ENCODE data around the gene VPS29. TPM values are rescaled to one million over a fixed set of nuclear protein-coding genes. Genes with fewer than 3 reads are reported as not detected.

VPS29 gene
- total RNA-seq, 2 donors from 2014 or later: 87.7 to 89.4 TPM

DNA sequence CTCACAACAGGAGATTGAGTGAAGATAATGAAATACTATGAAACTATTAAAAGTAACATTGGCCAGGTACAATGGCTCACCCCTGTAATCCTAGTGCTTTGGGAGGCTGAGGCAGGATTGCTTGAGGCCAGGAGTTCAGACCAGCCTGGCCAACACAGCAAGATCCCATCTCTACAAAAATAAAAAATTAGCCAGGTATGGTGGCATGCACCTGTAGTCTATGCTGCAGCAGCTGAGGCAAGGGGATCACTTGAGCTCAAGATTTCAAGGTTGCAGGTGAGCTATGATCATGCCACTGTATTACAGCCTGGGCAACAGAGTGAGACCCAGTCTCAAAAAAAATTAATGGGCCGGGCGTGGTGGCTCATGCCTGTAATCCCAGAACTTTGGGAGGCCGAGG lies 15.1 kb upstream of the VPS29 start:
- Histone ChIP-seq H3K36me3 (ENCODE audit: control insufficient read depth, insufficient read depth, low read length) (no peaks in the 10 kb centered on the region), H3K9me3 (ENCODE audit: control insufficient read depth, low read length) (no peaks in the 10 kb centered on the region), H3K27ac (ENCODE audit: low read depth, low read length) (no peak overlapping the region), H3K4me1 (ENCODE audit: control insufficient read depth, insufficient read depth, low read length) (no peaks in the 10 kb centered on the region), H3K9ac (ENCODE audit: extremely low read depth, low read length, poor library complexity, severe bottlenecking) (no peak overlapping the region), H3K4me3 (ENCODE audit: low read length) (no peak overlapping the region), H3K27me3 (ENCODE audit: control insufficient read depth, insufficient read depth, low read length, poor library complexity, severe bottlenecking) (no peaks in the 10 kb centered on the region)
- H3K9me3 Mint-ChIP-seq: no peaks in the 10 kb centered on the region
- H3K36me3 Mint-ChIP-seq (ENCODE audit: low read depth): no peaks in the 10 kb centered on the region
- H3K4me3 Mint-ChIP-seq: no peak overlapping the region
- H3K27ac Mint-ChIP-seq: no peak overlapping the region
- 69 to 86% methylated on average over 2 to 3 of the region's 3 CpGs for WGBS, 2 experiments (ENCODE audit: insufficient coverage in 1 of 2, insufficient read length in 1 of 2)
- DNase-seq: no peak
- no peaks in the 10 kb centered on the region for H3K27me3 Mint-ChIP-seq (ENCODE audit: insufficient read depth)
- no peak for TF ChIP-seq CTCF (conservative IDR thresholded peaks at IDR 0.05)
- H3K4me1 Mint-ChIP-seq: no peaks in the 10 kb centered on the region

GRCh38 chr12:110514363-110514762 lies 12.5 kb upstream of the VPS29 start:
- Mint-ChIP-seq H3K27ac (no peak overlapping the region), H3K4me1 (no peaks in the 10 kb centered on the region)

GRCh38 chr12:110513842-110514241 lies 11.9 kb upstream of the VPS29 start:
- Histone ChIP-seq H3K27ac (ENCODE audit: low read depth, low read length) (no peak overlapping the region), H3K36me3 (ENCODE audit: control insufficient read depth, insufficient read depth, low read length) (no peaks in the 10 kb centered on the region), H3K27me3 (ENCODE audit: control insufficient read depth, insufficient read depth, low read length, poor library complexity, severe bottlenecking) (peaks cover 10% of the 10 kb centered on the region), H3K4me1 (ENCODE audit: control insufficient read depth, insufficient read depth, low read length) (no peaks in the 10 kb centered on the region), H3K9ac (ENCODE audit: extremely low read depth, low read length, poor library complexity, severe bottlenecking) (no peak overlapping the region), H3K4me3 (ENCODE audit: low read length) (no peak overlapping the region), H3K9me3 (ENCODE audit: control insufficient read depth, low read length) (no peaks in the 10 kb centered on the region)
- no peaks in the 10 kb centered on the region for H3K9me3 Mint-ChIP-seq
- no peaks in the 10 kb centered on the region for H3K4me1 Mint-ChIP-seq
- no peak overlapping the region for H3K4me3 Mint-ChIP-seq
- no peak for DNase-seq
- H3K27ac Mint-ChIP-seq: no peak overlapping the region
- peaks cover 2% of the 10 kb centered on the region for H3K27me3 Mint-ChIP-seq (ENCODE audit: insufficient read depth)
- no peaks in the 10 kb centered on the region for H3K36me3 Mint-ChIP-seq (ENCODE audit: low read depth)
- 84 to 94% methylated on average over 4 to 5 of the region's 6 CpGs for WGBS, 2 experiments (ENCODE audit: insufficient coverage in 1 of 2, insufficient read length in 1 of 2)
- TF ChIP-seq CTCF (conservative IDR thresholded peaks at IDR 0.05): no peak

More at GRCh38 chr12:110514363-110514762, 12.5 kb upstream of the VPS29 start:
- Histone ChIP-seq H3K9ac (ENCODE audit: extremely low read depth, low read length, poor library complexity, severe bottlenecking) (no peak overlapping the region), H3K4me1 (ENCODE audit: control insufficient read depth, insufficient read depth, low read length) (no peaks in the 10 kb centered on the region), H3K27ac (ENCODE audit: low read depth, low read length) (no peak overlapping the region), H3K27me3 (ENCODE audit: control insufficient read depth, insufficient read depth, low read length, poor library complexity, severe bottlenecking) (peaks cover 10% of the 10 kb centered on the region), H3K9me3 (ENCODE audit: control insufficient read depth, low read length) (no peaks in the 10 kb centered on the region), H3K4me3 (ENCODE audit: low read length) (no peak overlapping the region), H3K36me3 (ENCODE audit: control insufficient read depth, insufficient read depth, low read length) (no peaks in the 10 kb centered on the region)
- no peaks in the 10 kb centered on the region for H3K36me3 Mint-ChIP-seq (ENCODE audit: low read depth)
- H3K27me3 Mint-ChIP-seq (ENCODE audit: insufficient read depth): peaks cover 2% of the 10 kb centered on the region
- no peak overlapping the region for H3K4me3 Mint-ChIP-seq
- 77 to 88% methylated on average over 1 of the region's 1 CpG for WGBS, 2 experiments (ENCODE audit: insufficient coverage in 1 of 2, insufficient read length in 1 of 2)
- TF ChIP-seq CTCF (conservative IDR thresholded peaks at IDR 0.05): no peak
- no peak for DNase-seq
- no peaks in the 10 kb centered on the region for H3K9me3 Mint-ChIP-seq
